ENCODE measurements around the gene CTPS1. TPM values are rescaled to one million over a fixed set of nuclear protein-coding genes. Genes with fewer than 3 reads are reported as not detected.
A peak's percentile ranks its signal among the peaks of the same experiment; 100 is the strongest.

CTPS1 gene
- total RNA-seq, 1 experiment from 2014 or later, result 73.4 TPM

GRCh38 chr1:40977716-40978115 lies 1.8 kb upstream of the CTPS1 start:
- no peaks in the 10 kb centered on the region for H3K27me3 Mint-ChIP-seq (ENCODE audit: low read depth)
- ChIA-PET POLR2A (interaction anchor here (1.4 kb wide), 1 partner anchor 115 kb away, joined by 4 read pairs; the partner anchor contains the start of gene CITED4), CTCF (interaction anchor here (2.7 kb wide), 1 partner anchor 115 kb away, joined by 13 read pairs; the partner anchor contains the start of gene CITED4)

GRCh38 chr1:40978886-40979240 lies 633 bp upstream of the CTPS1 start:
- peak overlapping the region; percentile 72 for H3K4me3 Mint-ChIP-seq
- peaks cover 8% of the 10 kb centered on the region for H3K36me3 Mint-ChIP-seq
- H3K27ac Mint-ChIP-seq, result peak overlapping the region; percentile 81
- TF ChIP-seq IRF2 (CRISPR knock-in tag; IDR thresholded peaks at IDR 0.05; ENCODE audit: borderline replicate concordance, low read depth) (no peak), KAT7 (CRISPR knock-in tag; IDR thresholded peaks at IDR 0.05; ENCODE audit: borderline replicate concordance) (peak; percentile 53; the same call in 1 of the 2 replicates), EMX1 (CRISPR knock-in tag; IDR thresholded peaks at IDR 0.05) (no peak), CTCF (IDR thresholded peaks at IDR 0.05) (no peak), ESRRA (CRISPR knock-in tag; IDR thresholded peaks at IDR 0.05; ENCODE audit: borderline replicate concordance) (0 out of 2 replicates have a peak, but pooled peaks have one; percentile 43)
- no peak for DNase-seq (ENCODE audit: low spot score)
- no peak for ATAC-seq
- ChIA-PET POLR2A (no interaction called here), CTCF (interaction anchor here (1.2 to 2.7 kb wide), 6 partner anchors 27 to 130 kb away, joined by 3 to 17 read pairs (median 8); partner anchors contain the start of gene CITED4)
- no peaks in the 10 kb centered on the region for H3K9me3 Mint-ChIP-seq
- H3K27me3 Mint-ChIP-seq (ENCODE audit: low read depth), result no peaks in the 10 kb centered on the region
- H3K4me1 Mint-ChIP-seq, result peaks cover 23% of the 10 kb centered on the region

More at GRCh38 chr1:40977716-40978115, 1.8 kb upstream of the CTPS1 start:
- no peak for TF ChIP-seq KAT7 (CRISPR knock-in tag; IDR thresholded peaks at IDR 0.05; ENCODE audit: borderline replicate concordance)
- no peak for TF ChIP-seq MAX (CRISPR knock-in tag; IDR thresholded peaks at IDR 0.05)
- TF ChIP-seq FOXP4 (CRISPR knock-in tag; IDR thresholded peaks at IDR 0.05), result no peak
- no peak for TF ChIP-seq ZNF671 (CRISPR knock-in tag; IDR thresholded peaks at IDR 0.05)
- no peak for TF ChIP-seq MXD4 (CRISPR knock-in tag; IDR thresholded peaks at IDR 0.05; ENCODE audit: borderline replicate concordance)
- TF ChIP-seq, protein P1, sequence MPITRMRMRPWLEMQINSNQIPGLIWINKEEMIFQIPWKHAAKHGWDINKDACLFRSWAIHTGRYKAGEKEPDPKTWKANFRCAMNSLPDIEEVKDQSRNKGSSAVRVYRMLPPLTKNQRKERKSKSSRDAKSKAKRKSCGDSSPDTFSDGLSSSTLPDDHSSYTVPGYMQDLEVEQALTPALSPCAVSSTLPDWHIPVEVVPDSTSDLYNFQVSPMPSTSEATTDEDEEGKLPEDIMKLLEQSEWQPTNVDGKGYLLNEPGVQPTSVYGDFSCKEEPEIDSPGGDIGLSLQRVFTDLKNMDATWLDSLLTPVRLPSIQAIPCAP (CRISPR knock-in tag; IDR thresholded peaks at IDR 0.05), result no peak
- Mint-ChIP-seq H3K27ac (no peak overlapping the region), H3K9me3 (no peaks in the 10 kb centered on the region), H3K4me3 (no peak overlapping the region), H3K4me1 (peaks cover 23% of the 10 kb centered on the region), H3K36me3 (no peaks in the 10 kb centered on the region)
- ATAC-seq (no peak), DNase-seq (ENCODE audit: low spot score) (no peak)

- Mint-ChIP-seq H3K36me3 (peaks cover 20% of the 10 kb centered on the region), H3K4me3 (peak overlapping the region; percentile 83), H3K4me1 (peaks cover 23% of the 10 kb centered on the region), H3K27me3 (ENCODE audit: low read depth) (no peaks in the 10 kb centered on the region), H3K9me3 (no peaks in the 10 kb centered on the region), H3K27ac (peak overlapping the region; percentile 76; the same call in 1 of the 2 replicates)
- DNase-seq (ENCODE audit: low spot score), result no peak
- TF ChIP-seq FOXJ3 (CRISPR knock-in tag; IDR thresholded peaks at IDR 0.05; ENCODE audit: borderline replicate concordance), result no peak
- TF ChIP-seq, protein P2, sequence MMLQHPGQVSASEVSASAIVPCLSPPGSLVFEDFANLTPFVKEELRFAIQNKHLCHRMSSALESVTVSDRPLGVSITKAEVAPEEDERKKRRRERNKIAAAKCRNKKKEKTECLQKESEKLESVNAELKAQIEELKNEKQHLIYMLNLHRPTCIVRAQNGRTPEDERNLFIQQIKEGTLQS (CRISPR knock-in tag; conservative IDR thresholded peaks at IDR 0.05), result no peak
- TF ChIP-seq NR3C1 (CRISPR knock-in tag; conservative IDR thresholded peaks at IDR 0.05; ENCODE audit: low read depth), result no peak
- POLR2A ChIA-PET, result interaction anchor here (0.7 to 1.5 kb wide), 3 partner anchors 118 to 1586 kb away, joined by 3 to 11 read pairs (median 3); partner anchors contain the start of genes CITED4 and NFYC
- ATAC-seq, result no peak
- CTCF ChIA-PET, result interaction anchor here (0.8 to 2.7 kb wide), 8 partner anchors 24 to 206 kb away, joined by 3 to 17 read pairs (median 6); partner anchors contain the start of genes CITED4 and SLFNL1
Measured at GRCh38 chr1:40980068-40980452, 564 bp downstream of the CTPS1 start.
